GM13977 (cell line): ENCODE data around the gene EOLA1.

Experiments
- DNase-seq: peaks from one replicate; pipeline ENCODE4 v3.0.0; 2012; ENCODE audit warnings: low spot score
- CTCF ChIP-seq: IDR thresholded peaks from 2 replicates; pipeline ENCODE4 v1.5.1; 2012; ENCODE audit warnings: mild to moderate bottlenecking, control low read depth; ENCODE audit not compliant: insufficient read depth; ENCODE audit errors: extremely low read depth, missing control alignments
- in situ Hi-C: fragments of 300-500 bp; cut with MboI; formaldehyde crosslinking; loops from one replicate; pipeline ENCODE4 v1.12.0; 2022; ENCODE audit warnings: low sequenced_read_pairs, low pct_unique_long_range_greater_than_20kb, mixed read lengths, inconsistent platforms; ENCODE audit not compliant: unreplicated experiment

Gene EOLA1

GRCh38 chrX:149505671-149506070 lies 35.1 kb upstream of the EOLA1 start:
- no peak for DNase-seq
- TF ChIP-seq CTCF: no peak
- in situ Hi-C loops: no loop called here

- no peak for DNase-seq
- in situ Hi-C loops: no loop called here
- TF ChIP-seq CTCF: no peak
These were observed 34.5 kb upstream of the EOLA1 start for GRCh38 chrX:149506349-149506748.

- no peak for DNase-seq
- in situ Hi-C loops: no loop called here
- no peak for TF ChIP-seq CTCF
These were observed 32.3 kb upstream of the EOLA1 start for GRCh38 chrX:149508467-149508866.

- in situ Hi-C loops: no loop called here
- no peak for TF ChIP-seq CTCF
- no peak for DNase-seq
These were observed 30.4 kb upstream of the EOLA1 start for GRCh38 chrX:149510386-149510785.

- in situ Hi-C loops: no loop called here
- DNase-seq: no peak
- TF ChIP-seq CTCF: no peak
These were observed 29.7 kb upstream of the EOLA1 start for GRCh38 chrX:149511081-149511480.

GRCh38 chrX:149512225-149512885 lies 28.5 kb upstream of the EOLA1 start:
- in situ Hi-C loops: no loop called here
- DNase-seq: peak; percentile 44
- peak; percentile 60 for TF ChIP-seq CTCF
